ENCODE data around the gene RBFOX2. TPM values are rescaled to one million over a fixed set of nuclear protein-coding genes. Genes with fewer than 3 reads are reported as not detected.

RBFOX2 gene
- total RNA-seq, 3 donors from 2014 or later, result 63.4 to 97.3 (median 85.5) TPM

DNA sequence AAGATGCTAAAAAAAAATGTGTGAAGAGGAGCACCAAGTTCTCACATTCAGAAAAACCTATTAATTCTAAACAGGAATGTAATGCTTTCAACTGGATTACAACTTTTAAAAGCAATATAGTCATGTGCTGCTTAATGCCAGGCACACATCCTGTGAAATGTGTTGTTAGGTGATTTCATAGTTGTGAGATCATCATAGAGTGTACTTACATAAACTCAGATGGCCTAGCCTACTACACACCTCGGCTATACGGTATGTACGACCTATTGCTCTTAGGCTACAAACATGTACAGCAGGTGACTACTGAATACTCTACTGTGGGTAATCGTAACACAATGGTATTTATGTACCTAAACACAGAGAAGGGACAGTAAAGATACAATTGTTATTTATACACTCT is 142.3 kb downstream of the RBFOX2 start:
- no peak overlapping the region for H3K27ac ChIP-seq
- no peak for TF ChIP-seq POLR2A (IDR thresholded peaks at IDR 0.05)
- TF ChIP-seq CTCF (IDR thresholded peaks at IDR 0.05), result no peak
- no peak for TF ChIP-seq POLR2AphosphoS5 (IDR thresholded peaks at IDR 0.05)
- no peaks in the 10 kb centered on the region for H3K27me3 ChIP-seq
- DNase-seq (ENCODE audit: low spot score in 2 of 2), result no peak
- intact Hi-C loops (cut with DNase I; ENCODE audit: low total_unique reads), result no loop called here
- no peaks in the 10 kb centered on the region for H3K36me3 ChIP-seq
- no peaks in the 10 kb centered on the region for H3K9me3 ChIP-seq
- H3K4me3 ChIP-seq, result no peak overlapping the region
- peaks cover 9 to 14% of the 10 kb centered on the region in 2 donors for H3K4me1 ChIP-seq

DNA sequence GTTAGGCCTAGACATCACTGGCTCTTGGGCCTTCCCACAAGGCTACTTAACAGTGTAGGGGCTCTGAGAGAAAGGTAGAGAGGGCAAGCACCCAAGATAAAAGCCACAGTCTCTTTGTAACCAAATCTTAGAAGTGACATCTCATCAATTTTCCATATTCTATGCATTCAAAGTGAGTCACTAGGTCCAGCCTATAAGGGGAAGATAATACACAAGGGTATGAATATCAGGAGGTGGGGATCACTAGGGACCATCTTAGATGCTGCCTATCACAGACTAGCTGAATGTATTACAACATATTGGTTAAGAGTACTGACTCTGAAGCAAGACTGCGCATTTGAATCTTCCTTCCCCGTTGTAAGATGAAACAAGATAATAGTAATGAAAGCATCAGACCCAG is 144.1 kb downstream of the RBFOX2 start:
- Histone ChIP-seq H3K4me3 (no peak overlapping the region), H3K4me1 (peaks cover 9 to 14% of the 10 kb centered on the region in 2 donors), H3K36me3 (no peaks in the 10 kb centered on the region), H3K9me3 (no peaks in the 10 kb centered on the region), H3K27ac (no peak overlapping the region), H3K27me3 (no peaks in the 10 kb centered on the region)
- intact Hi-C loops (cut with DNase I; ENCODE audit: low total_unique reads), result no loop called here
- DNase-seq (ENCODE audit: low spot score in 2 of 2), result no peak
- TF ChIP-seq POLR2AphosphoS5 (IDR thresholded peaks at IDR 0.05), result no peak
- no peak for TF ChIP-seq POLR2A (IDR thresholded peaks at IDR 0.05)
- TF ChIP-seq CTCF (IDR thresholded peaks at IDR 0.05), result no peak

GRCh38 chr22:35883031-35883620 is 145.5 kb downstream of the RBFOX2 start:
- Histone ChIP-seq H3K27me3 (no peaks in the 10 kb centered on the region), H3K36me3 (no peaks in the 10 kb centered on the region), H3K4me3 (no peak overlapping the region), H3K4me1 (peaks cover 9 to 14% of the 10 kb centered on the region in 2 donors), H3K27ac (peak overlapping the region; percentile 32 to 37), H3K9me3 (no peaks in the 10 kb centered on the region)
- no peak for DNase-seq (ENCODE audit: low spot score in 2 of 2)
- intact Hi-C loops (cut with DNase I; ENCODE audit: low total_unique reads), result no loop called here
- TF ChIP-seq POLR2A (IDR thresholded peaks at IDR 0.05) (no peak), POLR2AphosphoS5 (IDR thresholded peaks at IDR 0.05) (no peak), CTCF (IDR thresholded peaks at IDR 0.05) (no peak)

DNA sequence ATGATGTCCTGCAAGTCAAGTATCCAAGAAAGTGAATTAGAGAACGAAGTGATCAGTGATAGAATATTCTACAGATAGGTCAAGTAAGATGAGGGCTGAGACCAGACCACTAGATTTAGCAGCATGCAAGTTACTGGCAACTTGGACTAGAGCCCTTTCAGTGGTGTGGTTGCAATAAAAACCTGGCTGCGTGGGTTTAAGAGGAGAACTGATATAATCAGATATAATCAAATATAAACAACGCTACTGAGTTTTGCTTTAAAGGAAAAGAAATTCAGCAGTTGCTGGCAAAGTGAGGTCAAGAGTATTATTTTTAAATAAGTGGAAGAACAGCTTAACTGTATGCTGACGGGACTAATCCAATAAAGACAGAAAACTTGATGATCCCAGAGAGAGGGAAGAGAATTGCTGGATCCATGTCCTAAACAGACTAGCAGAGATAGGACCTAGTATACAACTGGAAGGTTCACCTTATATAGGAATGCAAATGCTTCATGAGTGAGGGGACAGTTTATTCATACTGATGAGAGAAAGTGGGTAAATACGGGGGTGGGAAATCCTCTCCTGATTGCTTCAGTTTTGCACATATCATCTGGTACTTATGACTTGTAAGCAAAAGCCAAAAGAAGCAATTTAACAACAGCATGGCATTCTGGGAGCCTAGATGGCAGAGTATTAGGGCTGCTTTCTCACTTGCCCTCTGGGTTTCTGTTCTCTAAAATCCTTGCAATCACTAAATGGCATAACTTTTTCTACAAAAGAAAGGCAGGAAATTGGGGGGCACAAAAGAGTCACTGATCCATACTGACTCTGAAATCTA is 146.2 kb downstream of the RBFOX2 start:
- DNase-seq (ENCODE audit: low spot score in 2 of 2), result no peak
- TF ChIP-seq POLR2A (IDR thresholded peaks at IDR 0.05), result no peak
- TF ChIP-seq POLR2AphosphoS5 (IDR thresholded peaks at IDR 0.05), result no peak
- TF ChIP-seq CTCF (IDR thresholded peaks at IDR 0.05), result no peak
- H3K4me1 ChIP-seq, result peaks cover 9 to 14% of the 10 kb centered on the region in 2 donors
- H3K27me3 ChIP-seq, result no peaks in the 10 kb centered on the region
- no peaks in the 10 kb centered on the region for H3K36me3 ChIP-seq
- no peak overlapping the region for H3K4me3 ChIP-seq
- no peaks in the 10 kb centered on the region for H3K9me3 ChIP-seq
- intact Hi-C loops (cut with DNase I; ENCODE audit: low total_unique reads), result no loop called here
- H3K27ac ChIP-seq, result peak overlapping the region in 1 of 2 donors; percentile 32

DNA sequence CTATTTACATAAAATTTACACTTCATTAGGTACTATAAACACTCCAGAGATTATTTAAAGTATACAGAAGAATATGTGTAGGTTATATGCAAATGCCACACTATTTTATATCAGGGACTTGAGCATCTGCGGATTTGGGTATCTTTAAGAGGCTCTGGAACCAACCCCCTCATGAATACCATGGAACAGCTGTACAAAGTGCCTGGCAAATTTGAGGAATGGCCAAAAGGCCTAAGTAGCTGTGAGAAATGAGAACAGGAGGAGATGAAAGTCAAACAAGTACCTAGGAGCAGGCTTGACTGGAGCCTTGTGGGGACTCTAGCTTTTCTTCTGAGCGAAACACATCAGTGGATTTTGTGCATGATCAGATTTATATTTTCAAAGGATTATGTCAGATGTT is 149.3 kb downstream of the RBFOX2 start:
- no peak for DNase-seq (ENCODE audit: low spot score in 2 of 2)
- Histone ChIP-seq H3K36me3 (no peaks in the 10 kb centered on the region), H3K27ac (no peak overlapping the region), H3K27me3 (no peaks in the 10 kb centered on the region), H3K4me3 (no peak overlapping the region), H3K9me3 (no peaks in the 10 kb centered on the region), H3K4me1 (peaks cover 9 to 14% of the 10 kb centered on the region in 2 donors)
- no peak for TF ChIP-seq CTCF (IDR thresholded peaks at IDR 0.05)
- TF ChIP-seq POLR2AphosphoS5 (IDR thresholded peaks at IDR 0.05), result no peak
- TF ChIP-seq POLR2A (IDR thresholded peaks at IDR 0.05), result no peak
- intact Hi-C loops (cut with DNase I; ENCODE audit: low total_unique reads), result no loop called here

All from breast epithelium (tissue), 4 donors.